ENCODE results near the gene TMEM260.

GRCh38 chr14:56657604-56658003 lies 78.0 kb downstream of the TMEM260 start:
- no peak for TF ChIP-seq POLR2A (IDR thresholded peaks at IDR 0.05)
- TF ChIP-seq CTCF (IDR thresholded peaks at IDR 0.05), result no peak
